Measurements from ENCODE around the gene KLHDC3.
"Not testable (repeated sequence)": the region's sequence is repeated elsewhere in the genome, so short reads cannot be mapped to it uniquely, and the experiment has no call there.

The KLHDC3 gene

DNA sequence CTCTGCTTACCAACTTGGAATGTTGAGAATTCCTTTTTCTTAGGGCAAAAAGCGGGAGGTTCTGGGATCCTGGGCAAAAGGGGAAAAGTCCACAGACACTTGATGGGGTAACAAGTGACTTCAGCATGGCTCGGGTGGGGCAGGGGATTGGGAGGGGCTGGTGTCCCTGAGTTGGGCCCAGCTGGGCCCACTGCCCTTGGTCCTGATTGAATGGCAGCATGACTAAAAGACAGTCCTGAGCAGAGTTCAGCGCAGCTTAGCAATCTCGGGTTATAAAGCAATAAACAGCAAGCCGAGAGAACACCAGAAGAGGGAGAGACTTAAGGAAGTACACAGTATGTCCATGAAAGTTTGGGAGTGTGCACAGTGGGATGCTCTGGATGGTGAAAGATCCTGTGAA is 24.1 kb upstream of the KLHDC3 start:
- no peak for DNase-seq

DNA sequence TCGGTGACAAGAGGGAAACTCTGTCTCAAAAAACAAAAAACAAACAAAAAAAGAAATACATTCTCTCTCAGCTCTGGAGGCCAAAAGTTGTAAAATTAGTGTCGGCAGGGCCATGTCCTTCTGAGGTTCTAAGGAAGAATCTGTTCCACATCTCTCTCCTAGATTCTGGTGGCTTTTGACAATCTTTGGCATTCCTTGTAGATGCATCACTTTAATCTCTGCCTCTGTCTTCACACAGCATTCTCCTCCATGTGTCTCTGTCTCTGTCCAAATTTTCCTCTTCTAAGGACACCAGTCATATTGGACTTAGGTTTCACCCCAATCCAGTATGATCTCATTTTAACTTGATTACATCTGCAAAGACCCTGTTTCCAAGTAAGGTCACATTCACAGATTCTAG is 20.6 kb upstream of the KLHDC3 start:
- DNase-seq, result no peak

DNA sequence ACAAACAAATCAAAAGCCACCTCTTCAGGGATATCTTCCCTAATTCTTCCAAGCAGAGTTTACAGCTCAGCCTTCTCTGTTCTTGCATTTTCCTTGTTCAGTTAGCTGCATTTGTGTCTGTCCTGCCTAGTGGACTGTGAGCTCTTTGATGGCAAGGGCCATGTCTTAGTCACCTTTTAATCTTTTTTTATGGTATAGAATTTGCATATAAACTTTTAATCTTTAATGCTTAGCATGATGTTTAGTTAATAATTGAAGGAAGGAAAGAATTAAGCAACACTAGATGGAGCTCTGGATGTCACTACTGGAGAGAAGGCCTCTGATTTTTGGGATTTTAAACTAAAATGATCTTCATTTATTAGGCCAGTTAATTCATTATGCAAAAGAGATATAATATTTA is 17.5 kb upstream of the KLHDC3 start:
- no peak for DNase-seq

- not testable (repeated sequence) for DNase-seq
Observed at GRCh38 chr6:42998205-42998604, 15.8 kb upstream of the KLHDC3 start.

DNA sequence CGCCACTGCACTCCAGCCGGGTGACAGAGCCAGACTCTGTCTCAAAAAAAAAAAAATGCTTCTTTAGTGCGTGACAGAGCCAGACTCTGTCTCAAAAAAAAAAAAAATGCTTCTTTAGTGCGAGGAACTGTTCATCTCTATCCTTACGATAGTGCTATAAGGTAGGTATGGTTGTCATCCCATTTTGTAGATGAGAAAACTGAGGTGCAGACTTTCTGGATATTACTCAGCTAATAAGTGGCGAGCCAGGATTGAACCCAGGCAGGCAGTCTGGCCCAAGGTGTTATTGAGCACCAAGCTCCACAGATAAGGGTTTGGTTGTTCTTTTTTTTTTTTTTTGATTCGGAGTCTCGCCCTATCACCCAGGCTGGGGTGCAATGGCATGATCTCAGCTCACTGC is 12.2 kb upstream of the KLHDC3 start:
- DNase-seq, result no peak

GRCh38 chr6:43005844-43006243 is 8.2 kb upstream of the KLHDC3 start:
- DNase-seq, result no peak

GRCh38 chr6:43006251-43006650 is 7.8 kb upstream of the KLHDC3 start:
- DNase-seq, result no peak

GRCh38 chr6:43007126-43007525 is 6.9 kb upstream of the KLHDC3 start:
- DNase-seq, result no peak

GRCh38 chr6:43009124-43009523 is 4.9 kb upstream of the KLHDC3 start:
- DNase-seq, result peak; percentile 52

DNA sequence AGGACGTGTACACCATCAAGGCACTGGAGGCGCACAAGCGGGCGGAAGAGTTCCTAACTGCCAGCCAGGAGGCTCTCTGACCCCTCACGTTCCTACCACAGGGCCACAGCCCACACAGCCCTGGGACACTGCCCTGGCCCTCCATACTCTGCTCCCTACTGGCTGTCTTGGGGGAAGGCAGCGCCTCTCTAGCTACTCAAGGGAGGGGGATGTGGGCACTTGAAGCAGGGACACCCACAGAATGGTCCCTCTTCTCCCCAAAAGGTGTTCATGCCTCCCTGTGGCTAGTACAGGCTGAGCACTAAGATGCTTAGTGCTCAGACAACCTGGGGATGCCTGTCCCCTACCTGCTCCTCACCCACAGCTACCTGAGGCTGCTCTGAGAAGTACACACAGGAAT is 2.8 kb upstream of the KLHDC3 start:
- no peak for DNase-seq

- no peak for DNase-seq
Observed at GRCh38 chr6:43012364-43012763, 1.7 kb upstream of the KLHDC3 start.

- DNase-seq, result no peak
Observed at GRCh38 chr6:43013097-43013842, 779 bp upstream of the KLHDC3 start.

DNA sequence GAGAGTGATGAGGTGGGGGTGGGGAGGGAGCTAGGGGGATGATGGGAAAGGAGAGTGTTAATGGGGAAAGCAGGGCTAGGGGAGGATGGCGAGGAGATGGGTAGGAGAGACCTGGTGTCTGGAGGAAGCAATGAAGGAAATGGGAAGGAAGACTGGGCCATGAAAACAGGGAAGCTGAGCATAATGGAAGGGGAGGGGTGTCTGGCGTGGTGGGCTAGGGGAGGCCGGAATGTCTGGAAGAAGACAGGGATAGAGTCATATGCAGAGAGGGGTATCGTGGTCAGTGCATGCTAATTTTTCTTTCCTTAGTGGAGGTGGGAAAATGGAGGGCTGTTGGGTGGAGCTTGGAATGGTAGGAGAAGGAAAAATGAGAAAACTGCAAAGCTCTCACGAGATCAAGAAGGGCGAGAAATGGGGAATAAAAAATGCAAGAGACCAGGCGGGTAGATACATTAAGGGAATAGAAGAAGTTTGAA is 423 bp downstream of the KLHDC3 start:
- DNase-seq, result no peak

DNA sequence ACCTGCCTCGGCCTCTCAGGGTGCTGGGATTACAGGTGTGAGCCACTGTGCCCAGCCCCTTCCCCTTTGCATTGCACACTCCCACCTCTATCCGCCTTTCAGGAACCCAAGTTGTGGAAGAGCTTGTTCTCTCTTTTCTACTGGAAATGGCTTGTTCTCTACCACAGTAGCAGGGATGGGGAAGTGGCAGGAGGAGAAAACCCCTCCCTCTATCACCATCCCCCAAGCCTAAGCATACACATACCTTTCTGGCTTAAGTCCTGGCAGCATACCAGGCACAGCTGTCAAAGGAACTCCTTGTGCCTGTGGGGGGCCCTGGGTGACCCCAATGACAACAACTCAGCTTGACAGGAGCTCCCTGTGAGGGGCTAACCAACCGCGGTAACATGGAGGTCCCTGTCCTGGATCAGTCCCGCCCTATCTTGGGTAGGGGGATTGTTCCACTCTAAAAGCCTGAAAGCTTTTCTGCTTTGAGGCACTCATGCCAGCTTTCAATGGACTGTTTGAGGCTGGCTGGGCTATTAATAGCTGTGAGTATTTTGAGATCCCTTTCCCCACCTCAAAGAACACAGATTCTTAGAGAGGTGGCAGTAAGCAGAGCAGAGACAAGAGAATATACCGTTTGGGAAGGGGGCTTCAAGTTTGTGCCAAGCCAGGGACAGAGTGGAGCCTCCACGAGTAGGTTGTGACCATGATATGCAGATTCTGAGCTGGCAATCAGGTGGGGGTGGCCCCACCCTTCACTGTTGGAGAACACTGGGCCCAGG is 2.3 kb downstream of the KLHDC3 start:
- DNase-seq, result no peak

DNA sequence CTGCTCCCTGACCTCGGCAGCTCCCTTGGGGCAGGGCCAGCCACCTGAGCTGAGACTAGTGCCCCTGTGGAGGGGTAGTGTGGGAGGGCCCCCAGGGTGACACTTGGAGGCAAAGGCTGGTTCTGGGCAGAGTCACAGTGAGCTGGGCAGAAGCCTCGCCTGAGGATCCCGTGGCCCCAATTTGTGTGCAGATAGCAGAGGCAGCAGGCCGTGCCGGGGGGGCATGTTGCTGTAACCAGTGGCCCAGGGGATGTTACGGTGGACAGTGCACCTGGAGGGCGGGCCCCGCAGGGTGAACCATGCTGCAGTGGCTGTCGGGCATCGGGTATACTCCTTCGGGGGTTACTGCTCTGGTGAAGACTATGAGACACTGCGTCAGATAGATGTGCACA is 2.9 kb downstream of the KLHDC3 start:
- no peak for DNase-seq

DNA sequence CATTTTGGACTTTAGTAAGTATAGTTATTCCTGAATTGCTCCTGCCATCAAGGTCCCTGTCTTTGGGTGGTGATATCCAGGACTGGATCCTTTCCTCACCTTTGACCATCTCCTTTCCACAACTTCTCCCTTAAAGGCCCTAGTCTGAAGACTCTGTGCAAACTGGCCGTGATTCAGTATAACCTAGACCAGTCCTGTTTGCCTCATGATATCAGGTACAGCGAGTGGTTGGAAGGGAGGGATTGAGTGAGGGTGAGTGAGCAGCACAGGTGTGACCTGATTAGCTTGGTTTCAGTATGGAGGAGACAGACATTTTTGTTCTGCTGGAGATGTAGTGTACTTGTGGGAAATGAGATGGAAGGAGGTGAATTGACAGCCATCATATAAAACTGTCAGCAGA is 5.1 kb downstream of the KLHDC3 start:
- no peak for DNase-seq

DNA sequence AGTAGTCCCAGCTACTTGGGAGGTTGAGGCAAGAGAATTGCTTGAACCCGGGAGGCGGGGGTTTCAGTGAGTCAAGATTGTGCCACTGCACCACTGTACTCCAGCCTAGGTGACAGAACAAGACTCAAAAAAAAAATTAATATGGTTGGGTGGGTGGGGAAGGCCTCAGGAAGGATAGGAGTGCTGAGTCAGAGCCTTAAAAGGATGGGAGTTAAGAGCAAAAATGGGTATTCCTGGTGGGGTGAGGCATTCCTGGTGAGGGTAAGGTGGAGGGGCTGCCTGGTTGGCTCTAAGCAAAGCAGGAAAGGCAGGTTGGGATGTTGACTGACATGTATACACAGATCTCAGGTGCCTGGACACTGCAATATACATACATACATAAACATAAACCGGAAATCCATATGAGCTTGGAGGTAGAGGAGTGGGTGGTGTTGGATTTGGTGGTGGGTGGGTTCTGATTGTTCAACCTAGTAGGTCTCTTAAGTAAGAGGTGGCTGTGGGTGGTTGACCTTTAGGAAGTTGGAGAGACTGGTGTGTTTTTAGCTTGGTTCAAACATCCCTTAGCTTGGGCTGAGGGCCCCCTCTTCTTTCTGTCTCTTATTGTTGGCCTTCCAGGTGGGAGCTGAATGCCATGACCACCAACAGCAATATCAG is 6.1 kb downstream of the KLHDC3 start:
- no peak for DNase-seq

- DNase-seq, result no peak
Observed at GRCh38 chr6:43020847-43021246, 6.8 kb downstream of the KLHDC3 start.

DNA sequence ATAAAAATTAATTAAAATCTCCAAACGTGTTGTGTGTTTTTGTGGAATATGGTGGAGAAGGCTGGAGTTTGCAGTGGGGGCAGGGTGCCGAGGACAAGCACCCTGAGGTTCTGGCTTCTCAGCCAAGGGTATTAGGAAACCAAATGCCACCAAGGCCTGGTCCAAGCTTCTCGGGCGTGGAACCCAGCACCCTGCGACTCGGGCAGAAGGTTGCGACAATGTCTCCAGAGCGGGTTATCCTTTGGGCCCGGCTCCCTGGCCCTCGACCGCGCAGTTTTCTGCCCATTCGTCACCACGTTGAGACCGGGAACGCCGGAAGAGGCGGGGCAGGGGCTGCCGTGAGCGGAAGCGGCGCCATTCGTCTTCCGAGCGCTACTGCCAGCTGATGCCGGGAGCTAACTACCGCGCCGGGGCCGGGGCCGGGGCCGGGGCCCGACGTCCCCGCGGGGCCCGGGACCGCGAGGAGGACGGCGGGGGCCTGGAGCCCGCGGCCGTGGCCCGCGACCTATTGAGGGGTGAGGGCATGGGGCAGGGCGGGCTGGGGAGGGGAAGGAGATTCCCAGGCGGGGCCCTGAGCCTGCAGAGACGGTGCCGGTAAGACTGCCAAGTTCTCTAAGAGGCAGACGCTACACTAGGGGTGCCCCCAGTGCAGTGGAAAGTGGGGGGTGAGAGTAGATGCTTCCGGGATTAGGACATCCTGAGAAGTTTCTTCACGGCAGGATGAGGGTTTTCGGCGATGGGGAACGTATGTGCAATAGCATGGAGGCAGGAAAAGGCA is 7.4 kb downstream of the KLHDC3 start, which contains the start of gene RRP36:
RRP36 (plus strand) TSS at position 354 of the 778 bp plus-strand sequence; CDS start at position 386, 32 bp downstream.
- peak; percentile 84 to 85 for DNase-seq

DNA sequence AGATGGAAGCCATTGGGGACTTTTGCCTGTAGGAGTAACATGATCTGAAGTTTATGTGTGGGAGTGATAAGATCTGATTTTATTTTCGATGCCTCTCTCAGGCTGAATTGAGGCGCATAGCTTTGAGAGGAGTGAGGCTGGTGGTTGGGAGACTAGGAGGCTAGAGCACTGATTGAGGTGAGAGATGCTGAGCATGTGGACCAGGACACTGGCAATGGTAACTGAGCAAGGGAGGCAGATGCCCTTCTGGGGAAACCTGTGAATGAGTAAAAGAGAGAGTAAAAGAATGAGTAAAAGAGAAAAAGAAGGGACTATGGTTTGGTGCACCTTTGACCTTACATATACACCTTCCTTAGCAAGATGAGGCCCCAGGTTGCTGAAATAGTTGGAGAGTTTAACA is 10.4 kb downstream of the KLHDC3 start:
- peak; percentile 28 to 29 for DNase-seq

GRCh38 chr6:43026365-43026764 is 12.3 kb downstream of the KLHDC3 start:
- DNase-seq, result no peak

DNA sequence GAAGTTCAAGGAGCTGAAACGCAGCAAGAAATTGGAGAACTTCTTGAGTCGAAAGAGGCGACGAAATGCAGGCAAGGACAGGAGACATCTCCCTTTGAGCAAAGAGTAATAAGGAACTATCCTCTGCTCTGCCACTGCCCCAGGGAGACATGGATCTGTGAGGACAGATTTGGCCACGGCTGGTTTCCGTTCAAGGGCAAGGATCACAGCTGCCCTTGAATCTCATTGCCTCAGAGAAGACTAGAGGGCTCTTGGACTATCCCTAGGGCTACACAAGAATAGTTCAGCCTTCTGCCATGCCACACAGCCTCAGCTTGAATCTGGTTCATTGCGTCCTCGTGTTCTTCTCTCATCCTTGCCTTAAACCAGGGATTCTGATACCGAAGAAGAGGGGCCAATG is 15.1 kb downstream of the KLHDC3 start:
- no peak for DNase-seq

GRCh38 chr6:43032326-43032725 is 18.3 kb downstream of the KLHDC3 start:
- DNase-seq, result no peak

Data from activated T-cell treated with anti-CD3 and anti-CD28 coated beads, Interleukin-2, amount 50 U/mL, for 48 hours (primary cell).